Colonic mucosa (tissue), 4 donors: ENCODE results near the gene HNRNPAB. TPM values are rescaled to one million over a fixed set of nuclear protein-coding genes. Genes with fewer than 3 reads are reported as not detected.

Experiments used
- DNase-seq: peaks from one replicate; pipeline ENCODE4 v3.0.0-alpha.2; 2020
- H3K27ac ChIP-seq: fragments of 200-600 bp; one replicate; pipeline ENCODE4 v1.8.0; 2021
- H3K27me3 ChIP-seq: fragments of 200-600 bp; one replicate; pipeline ENCODE4 v1.8.0; 2021
- H3K36me3 ChIP-seq: fragments of 200-600 bp; one replicate; pipeline ENCODE4 v1.8.0; 2021
- H3K4me1 ChIP-seq: fragments of 200-600 bp; one replicate; pipeline ENCODE4 v1.8.0; 2021; ENCODE audit warnings: mild to moderate bottlenecking
- H3K4me3 ChIP-seq: fragments of 200-600 bp; one replicate; pipeline ENCODE4 v1.8.0; 2021
- H3K9ac ChIP-seq, 2 donors: one replicate each; pipeline ENCODE4 v1.7.0; 2013; ENCODE audit warnings: control low read depth in 2 of 2, low read depth in 2 of 2, low read length in 2 of 2
- H3K9me3 ChIP-seq: fragments of 200-600 bp; one replicate; pipeline ENCODE4 v1.8.0; 2021
- intact Hi-C: fragments of 100-400 bp; cut with DNase I; formaldehyde crosslinking; loops from one replicate; pipeline ENCODE4 v1.14.1; 2022
- total RNA-seq, 2 donors: library from RNA; stranded (reverse); fragmentation: NEBNext Ultra II Directional in 1 of 2; extraction: Animal tissue kit (Norgen Biotek cat#: 25700) in 1 of 2; gene quantifications; one replicate each; pipeline ENCODE4 v1.2.1, GENCODE V29; 2021
- TF ChIP-seq, protein P1 (sequence below): fragments of 200-600 bp; IDR thresholded peaks from one replicate; pipeline ENCODE4 v1.8.0; 2022; ENCODE audit warnings: antibody characterized with exemption, mild to moderate bottlenecking
- donor health status: healthy.
- donor health status: DM: no; HTN: no; CAD: no.
- donor health status: DM: no; HTN: no; CAD: no.

Gene HNRNPAB
- total RNA-seq, 2 donors from 2014 or later: 286 to 385 TPM

GRCh38 chr5:178222292-178222691 lies 18.0 kb downstream of the HNRNPAB start:
- no peak for DNase-seq
- TF ChIP-seq, protein P1, sequence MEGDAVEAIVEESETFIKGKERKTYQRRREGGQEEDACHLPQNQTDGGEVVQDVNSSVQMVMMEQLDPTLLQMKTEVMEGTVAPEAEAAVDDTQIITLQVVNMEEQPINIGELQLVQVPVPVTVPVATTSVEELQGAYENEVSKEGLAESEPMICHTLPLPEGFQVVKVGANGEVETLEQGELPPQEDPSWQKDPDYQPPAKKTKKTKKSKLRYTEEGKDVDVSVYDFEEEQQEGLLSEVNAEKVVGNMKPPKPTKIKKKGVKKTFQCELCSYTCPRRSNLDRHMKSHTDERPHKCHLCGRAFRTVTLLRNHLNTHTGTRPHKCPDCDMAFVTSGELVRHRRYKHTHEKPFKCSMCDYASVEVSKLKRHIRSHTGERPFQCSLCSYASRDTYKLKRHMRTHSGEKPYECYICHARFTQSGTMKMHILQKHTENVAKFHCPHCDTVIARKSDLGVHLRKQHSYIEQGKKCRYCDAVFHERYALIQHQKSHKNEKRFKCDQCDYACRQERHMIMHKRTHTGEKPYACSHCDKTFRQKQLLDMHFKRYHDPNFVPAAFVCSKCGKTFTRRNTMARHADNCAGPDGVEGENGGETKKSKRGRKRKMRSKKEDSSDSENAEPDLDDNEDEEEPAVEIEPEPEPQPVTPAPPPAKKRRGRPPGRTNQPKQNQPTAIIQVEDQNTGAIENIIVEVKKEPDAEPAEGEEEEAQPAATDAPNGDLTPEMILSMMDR: no peak
- Histone ChIP-seq H3K4me1 (peaks cover under 1% of the 10 kb centered on the region), H3K36me3 (no peaks in the 10 kb centered on the region), H3K27ac (no peak overlapping the region), H3K4me3 (no peak overlapping the region), H3K9me3 (no peaks in the 10 kb centered on the region), H3K9ac (no peak overlapping the region), H3K27me3 (no peaks in the 10 kb centered on the region)
- intact Hi-C loops: no loop called here

DNA sequence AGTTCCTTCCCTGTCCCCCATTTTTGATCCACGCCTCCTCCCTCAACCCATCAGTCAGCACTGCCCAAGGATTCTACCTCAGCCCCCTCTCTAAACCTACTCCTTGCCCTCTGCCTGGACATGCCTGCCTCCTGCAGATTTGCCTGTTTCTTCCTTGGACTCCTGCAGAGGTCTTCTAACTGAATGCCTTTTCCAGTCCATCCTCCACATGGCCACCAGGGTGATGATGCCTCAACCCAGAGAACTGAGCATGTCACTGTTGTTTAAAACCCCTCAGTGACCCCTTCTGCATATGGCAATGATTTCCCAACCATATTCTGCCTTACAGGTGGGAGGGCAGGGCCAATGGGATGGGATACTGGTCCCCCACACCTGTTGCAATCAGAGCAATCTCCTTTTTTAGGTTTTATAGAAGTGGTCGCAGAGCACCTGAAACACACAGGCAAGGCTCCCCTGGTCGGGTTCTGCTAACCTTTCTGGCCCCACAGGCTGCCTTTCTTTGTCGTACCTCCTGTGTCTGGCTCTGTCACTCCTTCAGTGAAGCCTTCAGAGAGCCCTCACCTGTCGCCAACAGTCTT lies 19.0 kb downstream of the HNRNPAB start:
- intact Hi-C loops: no loop called here
- no peaks in the 10 kb centered on the region for H3K27me3 ChIP-seq
- no peak overlapping the region for H3K27ac ChIP-seq
- H3K9ac ChIP-seq: no peak overlapping the region
- no peaks in the 10 kb centered on the region for H3K9me3 ChIP-seq
- DNase-seq: no peak
- TF ChIP-seq, protein P1: no peak
- peaks cover 7% of the 10 kb centered on the region for H3K4me1 ChIP-seq
- no peak overlapping the region for H3K4me3 ChIP-seq
- no peaks in the 10 kb centered on the region for H3K36me3 ChIP-seq

GRCh38 chr5:178223828-178224335 lies 19.5 kb downstream of the HNRNPAB start:
- Histone ChIP-seq H3K27ac (no peak overlapping the region), H3K9ac (no peak overlapping the region), H3K9me3 (no peaks in the 10 kb centered on the region), H3K36me3 (no peaks in the 10 kb centered on the region), H3K4me3 (no peak overlapping the region), H3K4me1 (peaks cover 7% of the 10 kb centered on the region), H3K27me3 (no peaks in the 10 kb centered on the region)
- intact Hi-C loops: no loop called here
- TF ChIP-seq, protein P1: no peak
- DNase-seq: no peak

GRCh38 chr5:178224403-178224802 lies 20.1 kb downstream of the HNRNPAB start:
- Histone ChIP-seq H3K9ac (no peak overlapping the region), H3K27me3 (no peaks in the 10 kb centered on the region), H3K4me1 (peaks cover 10% of the 10 kb centered on the region), H3K9me3 (no peaks in the 10 kb centered on the region), H3K27ac (no peak overlapping the region), H3K36me3 (no peaks in the 10 kb centered on the region), H3K4me3 (no peak overlapping the region)
- no peak for DNase-seq
- TF ChIP-seq, protein P1: no peak
- intact Hi-C loops: no loop called here

DNA sequence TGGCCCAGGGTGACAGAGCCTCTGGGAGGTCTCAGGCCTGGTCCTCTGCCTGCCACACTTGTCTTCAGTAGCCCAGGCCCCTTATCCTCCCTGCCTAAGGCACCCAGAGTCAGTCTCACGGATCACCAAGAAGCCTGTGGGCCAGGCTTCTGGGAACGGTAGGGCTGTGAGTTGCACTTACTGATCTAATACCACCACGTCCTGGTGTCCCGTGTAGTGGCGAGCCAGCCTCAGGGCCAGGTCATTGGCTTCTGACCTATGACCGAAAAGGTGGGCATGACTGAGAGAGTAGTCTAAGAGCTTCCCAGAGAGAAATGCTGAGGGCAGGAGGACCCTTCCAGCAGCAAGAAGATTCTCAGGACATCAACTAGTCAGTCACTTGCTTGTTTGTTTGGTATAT lies 20.8 kb downstream of the HNRNPAB start:
- intact Hi-C loops: no loop called here
- no peak overlapping the region for H3K27ac ChIP-seq
- H3K9ac ChIP-seq: no peak overlapping the region
- H3K9me3 ChIP-seq: no peaks in the 10 kb centered on the region
- no peaks in the 10 kb centered on the region for H3K36me3 ChIP-seq
- no peak overlapping the region for H3K4me3 ChIP-seq
- no peaks in the 10 kb centered on the region for H3K27me3 ChIP-seq
- TF ChIP-seq, protein P1: no peak
- no peak for DNase-seq
- peaks cover 18% of the 10 kb centered on the region for H3K4me1 ChIP-seq
